ENCODE data around the gene NTNG1. TPM values are rescaled to one million over a fixed set of nuclear protein-coding genes. Genes with fewer than 3 reads are reported as not detected.

NTNG1 gene
- total and polyA plus RNA-seq, 2 of the 4 experiments (the other 2 are of a cell fraction) = 1.2 to 2.3 TPM

GRCh38 chr1:107123741-107124140 lies 17.1 kb upstream of the NTNG1 start:
- H2AK9ac ChIP-seq (replicated peaks; ENCODE audit: low read depth, low read length, poor library complexity) = no peak overlapping the region
- H2BK120ac ChIP-seq (ENCODE audit: low read depth, low read length) = no peak overlapping the region
- no peak overlapping the region for H2BK5ac ChIP-seq (ENCODE audit: low read depth, low read length, poor library complexity, severe bottlenecking)
- CTCF ChIA-PET = no interaction called here
- dilution Hi-C loops (cut with HindIII; ENCODE audit: low sequenced_read_pairs, unreplicated experiment) = no loop called here
- H3K9ac ChIP-seq (ENCODE audit: low read depth, low read length) = no peak overlapping the region
- H3K27me3 ChIP-seq (ENCODE audit: control insufficient read depth, insufficient read depth, low read length) = no peaks in the 10 kb centered on the region
- no peaks in the 10 kb centered on the region for H3K9me1 ChIP-seq (ENCODE audit: insufficient read depth, low read length)
- H4K5ac ChIP-seq (ENCODE audit: low read depth, low read length) = no peak overlapping the region
- H3K9me3 ChIP-seq (ENCODE audit: control insufficient read depth, insufficient read depth, low read length) = no peaks in the 10 kb centered on the region
- no peak overlapping the region for H4K8ac ChIP-seq (ENCODE audit: low read depth in 2 of 2, low read length in 2 of 2)
- no peak overlapping the region for H4K91ac ChIP-seq (ENCODE audit: insufficient read depth, low read depth, low read length)
- H3K18ac ChIP-seq (ENCODE audit: low read depth, low read length) = no peak overlapping the region
- H3K23ac ChIP-seq (ENCODE audit: low read depth, low read length) = no peak overlapping the region
- no peaks in the 10 kb centered on the region for H4K20me1 ChIP-seq (ENCODE audit: insufficient read depth, low read length)
- H2BK15ac ChIP-seq (ENCODE audit: low read depth, low read length) = no peak overlapping the region
- intact Hi-C loops (cut with micrococcal nuclease) = no loop called here
- H3K36me3 ChIP-seq (ENCODE audit: control insufficient read depth, insufficient read depth, low read length) = no peaks in the 10 kb centered on the region
- no TSS peak for BruUV-seq (replicated peaks)
- H3K27ac ChIP-seq (ENCODE audit: insufficient read depth, low read length) = no peak overlapping the region
- POLR2A ChIA-PET (ENCODE audit: unreplicated experiment) = no interaction called here
- no peaks in the 10 kb centered on the region for H3K4me1 ChIP-seq (ENCODE audit: control insufficient read depth, insufficient read depth, low read length)
- H3K4ac ChIP-seq (ENCODE audit: low read depth, low read length) = no peak overlapping the region
- H3K14ac ChIP-seq (replicated peaks; ENCODE audit: low read depth, low read length) = no peak overlapping the region
- no peaks in the 10 kb centered on the region for H3K79me1 ChIP-seq (ENCODE audit: low read depth in 1 of 2, low read length in 2 of 2)
- DNase-seq = no peak
- TF ChIP-seq ELK1 (IDR thresholded peaks at IDR 0.05; ENCODE audit: borderline replicate concordance, low read depth, low read length) (no peak), POLR2A (IDR thresholded peaks at IDR 0.05; ENCODE audit: low read depth, low read length) (no peak), CEBPB (IDR thresholded peaks at IDR 0.05; ENCODE audit: low read depth, low read length) (peak; percentile 36; the same call in 1 of the 2 replicates)
- H3K4me2 ChIP-seq (ENCODE audit: low read depth, low read length) = no peak overlapping the region
- WGBS, 2 experiments (ENCODE audit: extremely low coverage in 2 of 2, insufficient read length in 1 of 2) = no CpG with 5 or more reads among the region's 1 CpG
- no peak overlapping the region for H2BK20ac ChIP-seq (ENCODE audit: low read depth, low read length)
- no peak overlapping the region for H3K4me3 ChIP-seq (ENCODE audit: insufficient read depth, low read depth, low read length)
- no peak for ATAC-seq (ENCODE audit: low read depth)
- no peak overlapping the region for H3K56ac ChIP-seq (ENCODE audit: extremely low read depth, insufficient read depth, low read length)
- in situ Hi-C loops (cut with MboI; ENCODE audit: low sequenced_read_pairs) = no loop called here
- H2AFZ ChIP-seq (replicated peaks; ENCODE audit: low read length, poor library complexity) = no peak overlapping the region
- H2AK5ac ChIP-seq (ENCODE audit: low read depth, low read length) = no peak overlapping the region

Data from IMR-90 (cell line).